Kidney (tissue), 14 donors: ENCODE measurements around the gene MS4A6E. TPM values are rescaled to one million over a fixed set of nuclear protein-coding genes. Genes with fewer than 3 reads are reported as not detected.
"Not testable (repeated sequence)": the region's sequence is repeated elsewhere in the genome, so short reads cannot be mapped to it uniquely, and the experiment has no call there.

Experiments
- DNase-seq, 5 donors: peaks; one replicate each; pipeline ENCODE4 v3.0.0-alpha.2; 2013 to 2020
- FAIRE-seq: peaks from 2 replicates; lab custom pipeline; 2012; peaks lifted over from hg19 to GRCh38; lab: Jason Lieb, UNC
- H3K27ac ChIP-seq, 2 donors: one replicate each; pipeline ENCODE4 v1.7.0; 2013; ENCODE audit warnings: low read depth in 2 of 2, low read length in 2 of 2, inconsistent platforms in 1 of 2
- H3K27me3 ChIP-seq: one replicate; pipeline ENCODE4 v1.7.1; 2013; ENCODE audit warnings: low read length, inconsistent platforms; ENCODE audit not compliant: control insufficient read depth, insufficient read depth
- H3K36me3 ChIP-seq, 3 donors: one replicate each; pipeline versions ENCODE4 v1.7.0 to v1.7.1; 2013; ENCODE audit warnings: low read length in 3 of 3, control low read depth in 1 of 3, inconsistent platforms in 1 of 3; ENCODE audit not compliant: insufficient read depth in 3 of 3, control insufficient read depth in 2 of 3
- H3K4me1 ChIP-seq, 3 donors: one replicate each; pipeline versions ENCODE4 v1.7.0 to v1.7.1; 2013; ENCODE audit warnings: low read length in 3 of 3, inconsistent platforms in 1 of 3, low read depth in 1 of 3; ENCODE audit not compliant: control insufficient read depth in 2 of 3, insufficient read depth in 2 of 3
- H3K4me3 ChIP-seq, 3 donors: one replicate each; pipeline versions ENCODE4 v1.7.0 to v1.8.1; 2013; ENCODE audit warnings: low read length in 3 of 3, control low read depth in 1 of 3, inconsistent platforms in 1 of 3
- H3K9ac ChIP-seq, 3 donors: one replicate each; pipeline versions ENCODE4 v1.7.0 to v1.7.1; 2013; ENCODE audit warnings: low read length in 3 of 3, control low read depth in 1 of 3, inconsistent platforms in 1 of 3
- H3K9me3 ChIP-seq, 3 donors: one replicate each; pipeline versions ENCODE4 v1.7.0 to v1.7.1; 2013; ENCODE audit warnings: low read length in 3 of 3, control low read depth in 1 of 3, inconsistent platforms in 1 of 3; ENCODE audit not compliant: control insufficient read depth in 2 of 3, insufficient read depth in 1 of 3
- intact Hi-C: fragments of 100-400 bp; cut with DNase I; formaldehyde crosslinking; loops from one replicate; pipeline ENCODE4 v1.11.1; 2022
- polyA plus RNA-seq: library from polyadenylated mRNA; stranded (reverse); fragments of 350-450 nt; fragmentation: Illumina TruSeq; extraction: RNeasy Lipid Tissue Mini Kit (QIAGEN cat#74804); gene quantifications from one replicate; pipeline ENCODE4 v1.2.3, GENCODE V29; 2014; ENCODE audit warnings: low read depth, low replicate concordance; ENCODE audit not compliant: insufficient read depth
- total RNA-seq: library from RNA; stranded (reverse); fragmentation: NEBNext Ultra II Directional; extraction: Animal tissue kit (Norgen Biotek cat#: 25700); gene quantifications from one replicate; pipeline ENCODE4 v1.2.1, GENCODE V29; 2021
- TF ChIP-seq, protein P1 (sequence below): IDR thresholded peaks from 3 replicates; pipeline ENCODE4 v1.5.1; 2012; ENCODE audit warnings: mild to moderate bottlenecking, moderate library complexity, borderline replicate concordance; ENCODE audit not compliant: insufficient read depth; ENCODE audit errors: extremely low read depth
- donor health status: control.
- donor health status: control.
- donor health status: control.
- donor health status: control.
- donor health status: control.
- donor health status: DM: yes; HTN: yes; CAD: no.
- donor health status: Normal renal cell carcinoma (clear cell type).

MS4A6E gene
- total and polyA plus RNA-seq, 2 donors from 2014 or later: 0.38 TPM; not detected in 1

DNA sequence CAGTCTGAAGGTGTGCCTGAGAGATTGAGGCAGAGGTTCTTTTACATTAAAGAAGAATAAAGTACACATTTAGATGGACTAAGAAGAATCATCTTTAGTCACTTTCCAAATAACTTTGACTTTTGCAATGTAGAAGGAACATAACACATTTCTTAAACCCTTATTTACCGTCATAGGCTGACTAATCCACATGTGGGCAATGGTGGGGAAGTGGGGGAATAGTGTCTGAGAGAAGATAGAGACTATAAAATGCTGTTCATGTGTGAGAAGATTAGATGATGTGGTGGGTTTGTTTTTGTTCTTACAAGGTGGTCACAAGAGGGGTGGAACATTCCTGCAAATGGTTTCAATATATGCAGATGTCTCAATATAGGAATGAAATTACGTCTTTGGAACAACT, 44.8 kb upstream of the MS4A6E start:
- Histone ChIP-seq H3K27me3 (no peaks in the 10 kb centered on the region), H3K27ac (no peak overlapping the region), H3K36me3 (no peaks in the 10 kb centered on the region), H3K4me3 (no peak overlapping the region), H3K9me3 (no peaks in the 10 kb centered on the region), H3K4me1 (no peaks in the 10 kb centered on the region), H3K9ac (no peak overlapping the region)
- no peak for DNase-seq
- no peak for FAIRE-seq
- TF ChIP-seq, protein P1, sequence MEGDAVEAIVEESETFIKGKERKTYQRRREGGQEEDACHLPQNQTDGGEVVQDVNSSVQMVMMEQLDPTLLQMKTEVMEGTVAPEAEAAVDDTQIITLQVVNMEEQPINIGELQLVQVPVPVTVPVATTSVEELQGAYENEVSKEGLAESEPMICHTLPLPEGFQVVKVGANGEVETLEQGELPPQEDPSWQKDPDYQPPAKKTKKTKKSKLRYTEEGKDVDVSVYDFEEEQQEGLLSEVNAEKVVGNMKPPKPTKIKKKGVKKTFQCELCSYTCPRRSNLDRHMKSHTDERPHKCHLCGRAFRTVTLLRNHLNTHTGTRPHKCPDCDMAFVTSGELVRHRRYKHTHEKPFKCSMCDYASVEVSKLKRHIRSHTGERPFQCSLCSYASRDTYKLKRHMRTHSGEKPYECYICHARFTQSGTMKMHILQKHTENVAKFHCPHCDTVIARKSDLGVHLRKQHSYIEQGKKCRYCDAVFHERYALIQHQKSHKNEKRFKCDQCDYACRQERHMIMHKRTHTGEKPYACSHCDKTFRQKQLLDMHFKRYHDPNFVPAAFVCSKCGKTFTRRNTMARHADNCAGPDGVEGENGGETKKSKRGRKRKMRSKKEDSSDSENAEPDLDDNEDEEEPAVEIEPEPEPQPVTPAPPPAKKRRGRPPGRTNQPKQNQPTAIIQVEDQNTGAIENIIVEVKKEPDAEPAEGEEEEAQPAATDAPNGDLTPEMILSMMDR: no peak
- intact Hi-C loops: no loop called here

DNA sequence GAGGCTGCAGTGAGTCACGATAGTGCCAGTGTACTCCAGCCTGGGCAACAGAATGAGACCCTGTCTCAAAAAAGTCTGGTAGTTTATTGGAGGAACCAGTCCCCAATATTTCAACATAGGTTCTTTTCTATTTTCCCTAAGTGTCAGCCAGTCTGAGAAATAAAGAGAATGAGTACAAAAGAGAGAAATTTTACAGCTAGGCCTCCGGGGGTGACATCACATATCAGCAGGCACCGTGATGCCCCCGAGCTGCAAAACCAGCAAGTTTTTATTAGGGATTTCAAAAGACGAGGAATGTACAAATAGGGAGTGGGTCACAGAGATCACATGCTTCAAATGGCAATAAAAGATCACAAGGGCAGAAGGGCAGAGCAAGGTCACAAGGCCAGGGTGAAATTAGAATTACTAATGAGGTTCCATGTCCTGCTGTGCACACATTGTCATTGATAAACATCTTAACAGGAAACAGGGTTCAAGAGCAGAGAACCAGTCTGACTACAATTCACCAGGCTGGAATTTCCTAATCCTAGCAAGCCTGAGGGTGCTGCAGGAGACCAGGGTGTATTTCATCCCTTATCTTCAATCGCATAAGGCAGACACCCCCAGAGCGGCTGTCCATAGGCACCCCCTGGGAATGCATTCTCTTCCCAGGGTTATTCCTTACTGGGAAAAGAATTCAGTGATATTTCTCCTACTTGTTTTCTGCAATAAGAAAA, 41.5 kb upstream of the MS4A6E start:
- H3K4me3 ChIP-seq, H3K36me3 ChIP-seq, H3K27me3 ChIP-seq, H3K27ac ChIP-seq, H3K4me1 ChIP-seq, FAIRE-seq, H3K9me3 ChIP-seq, DNase-seq, intact Hi-C loops, H3K9ac ChIP-seq: not testable (repeated sequence)

DNA sequence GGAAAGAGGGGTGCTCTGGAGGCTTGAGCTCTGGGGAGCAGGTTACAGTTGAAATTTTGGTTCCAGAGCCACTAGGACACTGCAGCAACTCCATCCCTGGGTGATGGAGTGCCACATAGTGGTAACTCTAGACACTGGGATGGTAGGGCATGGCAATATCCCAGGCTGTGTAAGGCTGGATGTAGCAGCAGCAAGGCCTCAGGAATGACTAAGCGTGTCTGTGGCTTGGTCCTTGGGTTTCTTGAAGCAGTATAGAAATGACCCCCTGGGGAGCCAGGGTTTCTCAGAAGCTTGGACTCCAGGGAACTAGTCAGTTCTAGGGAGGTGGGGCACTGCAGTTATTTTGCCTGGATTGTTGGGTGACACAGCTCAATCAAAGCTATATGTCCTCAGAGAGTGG, 38.5 kb upstream of the MS4A6E start:
- DNase-seq (no peak), FAIRE-seq (no peak)
- no peaks in the 10 kb centered on the region for H3K4me1 ChIP-seq
- H3K4me3 ChIP-seq: no peak overlapping the region
- H3K36me3 ChIP-seq: no peaks in the 10 kb centered on the region
- H3K27me3 ChIP-seq: no peaks in the 10 kb centered on the region
- TF ChIP-seq, protein P1: no peak
- H3K27ac ChIP-seq: no peak overlapping the region
- no peaks in the 10 kb centered on the region for H3K9me3 ChIP-seq
- H3K9ac ChIP-seq: no peak overlapping the region
- intact Hi-C loops: no loop called here

DNA sequence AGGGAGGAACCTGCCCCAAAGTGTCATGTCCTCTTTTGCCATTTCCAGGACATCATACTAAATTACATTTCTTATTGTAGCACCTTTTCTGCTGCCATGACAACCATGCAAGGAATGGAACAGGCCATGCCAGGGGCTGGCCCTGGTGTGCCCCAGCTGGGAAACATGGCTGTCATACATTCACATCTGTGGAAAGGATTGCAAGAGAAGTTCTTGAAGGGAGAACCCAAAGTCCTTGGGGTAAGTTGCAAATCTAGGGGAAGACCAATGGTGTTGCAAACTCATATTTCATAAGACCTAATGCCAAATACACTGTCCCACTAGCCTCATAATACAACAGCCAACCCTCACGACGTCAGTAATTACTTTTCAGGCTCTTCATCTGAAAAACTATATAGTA, 34.9 kb upstream of the MS4A6E start:
- Histone ChIP-seq H3K4me3 (no peak overlapping the region), H3K27me3 (no peaks in the 10 kb centered on the region), H3K9me3 (no peaks in the 10 kb centered on the region), H3K36me3 (no peaks in the 10 kb centered on the region), H3K4me1 (no peaks in the 10 kb centered on the region), H3K27ac (no peak overlapping the region), H3K9ac (no peak overlapping the region)
- intact Hi-C loops: no loop called here
- FAIRE-seq (no peak), DNase-seq (no peak)
- TF ChIP-seq, protein P1: no peak
